OCI-LY7 (cell line): Measurements from ENCODE around the gene IMPDH1.

Experiments used
- CTCF ChIP-seq: fragments of 200-600 bp; sonication (generic); conservative IDR thresholded peaks from 2 replicates; pipeline ENCODE4 v1.5.1; 2014; ENCODE audit warnings: mild to moderate bottlenecking, antibody characterized with exemption, low read length, moderate library complexity, mixed read lengths
- EZH2phosphoT487 ChIP-seq: fragments of 200-600 bp; sonication (generic); IDR thresholded peaks from 2 replicates; pipeline ENCODE4 v1.6.1; 2018; ENCODE audit warnings: low read depth, borderline replicate concordance, mild to moderate bottlenecking, mixed run types, antibody characterized with exemption, low read length, moderate library complexity, mixed read lengths

- TF ChIP-seq EZH2phosphoT487 (no peak), CTCF (no peak)
These were observed 11.0 kb upstream of the IMPDH1 start for GRCh38 chr7:128420773-128421172.
